HEK293 (cell line): ENCODE results near the gene SLC19A1.

ENCODE experiments used
- CTCF ChIA-PET: fragments of 350-600 bp; formaldehyde crosslinking; extraction: SDS; loops from one replicate; lab custom pipeline; 2021; ENCODE audit warnings: antibody characterized with exemption; lab: Yijun Ruan, JAX
- POLR2A ChIA-PET: fragments of 300-600 bp; formaldehyde crosslinking; extraction: SDS; loops from one replicate; lab custom pipeline; 2020; ENCODE audit warnings: antibody characterized with exemption, inconsistent platforms; lab: Yijun Ruan, JAX
- H3K27ac ChIP-seq: fragments of 200-500 bp; sonication (Bioruptor generic); 2 replicates; pipeline ENCODE4 v1.5.1; 2014; ENCODE audit warnings: low read depth, low read length, control low read depth, inconsistent platforms; ENCODE audit errors: extremely low read depth
- H3K36me3 ChIP-seq, 2 experiments: fragments of 200-500 bp in 1 of 2; sonication (Bioruptor generic) in 1 of 2; 1 replicate in 1 of 2; 2 replicates in 1 of 2; pipeline ENCODE4 v1.5.1; 2014 to 2017; ENCODE audit warnings: inconsistent platforms in 2 of 2, low read length in 2 of 2; ENCODE audit not compliant: control insufficient read depth in 2 of 2, insufficient read depth in 1 of 2
- H3K4me1 ChIP-seq: fragments of 200-500 bp; sonication (Bioruptor generic); 2 replicates; pipeline ENCODE4 v1.5.1; 2014; ENCODE audit warnings: mild to moderate bottlenecking, low read length, inconsistent platforms; ENCODE audit not compliant: control insufficient read depth, insufficient read depth
- H3K4me3 ChIP-seq: 2 replicates; pipeline ENCODE4 v1.5.1; 2011; ENCODE audit warnings: low read depth, mild to moderate bottlenecking, control low read depth, low read length, moderate library complexity
- H3K9me3 ChIP-seq: fragments of 200-500 bp; sonication (Bioruptor generic); 2 replicates; pipeline ENCODE4 v1.5.1; 2014; ENCODE audit warnings: low read depth, low read length, inconsistent platforms; ENCODE audit not compliant: control insufficient read depth, insufficient read depth
- GFI1B ChIP-seq: fragments of 450-650 bp; formaldehyde crosslinking; IDR thresholded peaks from 2 replicates; pipeline ENCODE4 v1.5.1; 2016; ENCODE audit warnings: missing biosample characterization, missing genetic modification characterization
- KLF16 ChIP-seq: fragments of 450-650 bp; formaldehyde crosslinking; IDR thresholded peaks from 2 replicates; pipeline ENCODE4 v1.5.1; 2017; ENCODE audit warnings: missing biosample characterization, missing genetic modification characterization
- RBAK ChIP-seq: fragments of 450-650 bp; formaldehyde crosslinking; IDR thresholded peaks from 2 replicates; pipeline ENCODE4 v1.5.1; 2016; ENCODE audit warnings: missing biosample characterization, missing genetic modification characterization
- REPIN1 ChIP-seq: fragments of 450-650 bp; formaldehyde crosslinking; IDR thresholded peaks from 2 replicates; pipeline ENCODE4 v1.5.1; 2017; ENCODE audit warnings: missing biosample characterization, missing genetic modification characterization, low read depth
- TCF7L2 ChIP-seq: IDR thresholded peaks from 2 replicates; pipeline ENCODE4 v1.6.1; 2011; ENCODE audit warnings: low read depth, mild to moderate bottlenecking, inconsistent platforms, low read length, moderate library complexity, borderline replicate concordance
- ZBTB7A ChIP-seq: fragments of 450-650 bp; formaldehyde crosslinking; IDR thresholded peaks from 2 replicates; pipeline ENCODE4 v1.5.1; 2016; ENCODE audit warnings: low read depth, missing biosample characterization, missing genetic modification characterization
- ZFP3 ChIP-seq: fragments of 450-650 bp; formaldehyde crosslinking; IDR thresholded peaks from 2 replicates; pipeline ENCODE4 v1.5.1; 2016; ENCODE audit warnings: low read depth, missing biosample characterization, missing genetic modification characterization
- ZFP37 ChIP-seq: fragments of 450-650 bp; formaldehyde crosslinking; IDR thresholded peaks from 2 replicates; pipeline ENCODE4 v1.5.1; 2016; ENCODE audit warnings: missing biosample characterization, missing genetic modification characterization
- ZIC2 ChIP-seq: fragments of 450-650 bp; formaldehyde crosslinking; IDR thresholded peaks from 2 replicates; pipeline ENCODE4 v1.5.1; 2016; ENCODE audit warnings: missing biosample characterization, missing genetic modification characterization
- ZNF121 ChIP-seq: fragments of 450-650 bp; formaldehyde crosslinking; IDR thresholded peaks from 2 replicates; pipeline ENCODE4 v1.5.1; 2016; ENCODE audit warnings: missing biosample characterization, missing genetic modification characterization
- ZNF155 ChIP-seq: fragments of 450-650 bp; formaldehyde crosslinking; IDR thresholded peaks from 2 replicates; pipeline ENCODE4 v1.5.1; 2016; ENCODE audit warnings: missing biosample characterization, missing genetic modification characterization
- ZNF16 ChIP-seq: fragments of 450-650 bp; formaldehyde crosslinking; IDR thresholded peaks from 2 replicates; pipeline ENCODE4 v1.5.1; 2016; ENCODE audit warnings: low read depth, missing biosample characterization, missing genetic modification characterization
- ZNF221 ChIP-seq: fragments of 450-650 bp; formaldehyde crosslinking; IDR thresholded peaks from 2 replicates; pipeline ENCODE4 v1.5.1; 2017; ENCODE audit warnings: missing biosample characterization, missing genetic modification characterization, borderline replicate concordance
- ZNF248 ChIP-seq: fragments of 450-650 bp; formaldehyde crosslinking; IDR thresholded peaks from 2 replicates; pipeline ENCODE4 v1.5.1; 2017; ENCODE audit warnings: missing biosample characterization, missing genetic modification characterization
- ZNF335 ChIP-seq: fragments of 450-650 bp; formaldehyde crosslinking; conservative IDR thresholded peaks from 2 replicates; pipeline ENCODE4 v1.5.1; 2016; ENCODE audit warnings: missing biosample characterization, missing genetic modification characterization
- ZNF366 ChIP-seq: fragments of 450-650 bp; formaldehyde crosslinking; conservative IDR thresholded peaks from 2 replicates; pipeline ENCODE4 v1.5.1; 2016; ENCODE audit warnings: missing biosample characterization, missing genetic modification characterization
- ZNF404 ChIP-seq: fragments of 450-650 bp; formaldehyde crosslinking; IDR thresholded peaks from 2 replicates; pipeline ENCODE4 v1.5.1; 2017; ENCODE audit warnings: missing biosample characterization, missing genetic modification characterization
- ZNF510 ChIP-seq: fragments of 450-650 bp; formaldehyde crosslinking; IDR thresholded peaks from 2 replicates; pipeline ENCODE4 v1.5.1; 2018; ENCODE audit warnings: mild to moderate bottlenecking, missing genetic modification characterization, missing biosample characterization; ENCODE audit not compliant: insufficient replicate concordance
- ZNF530 ChIP-seq: fragments of 450-650 bp; formaldehyde crosslinking; IDR thresholded peaks from 2 replicates; pipeline ENCODE4 v1.5.1; 2016; ENCODE audit warnings: low read depth, missing biosample characterization, missing genetic modification characterization
- ZNF585B ChIP-seq: fragments of 450-650 bp; formaldehyde crosslinking; IDR thresholded peaks from 2 replicates; pipeline ENCODE4 v1.5.1; 2016; ENCODE audit warnings: missing biosample characterization, missing genetic modification characterization
- ZNF658 ChIP-seq: fragments of 450-650 bp; formaldehyde crosslinking; IDR thresholded peaks from 2 replicates; pipeline ENCODE4; 2016; ENCODE audit warnings: missing biosample characterization, missing genetic modification characterization
- ZNF677 ChIP-seq: fragments of 450-650 bp; IDR thresholded peaks from 2 replicates; pipeline ENCODE4 v1.5.0; 2018; ENCODE audit warnings: missing biosample characterization, mild to moderate bottlenecking, missing genetic modification characterization, moderate library complexity
- TF ChIP-seq, protein P1 (sequence below): fragments of 450-650 bp; formaldehyde crosslinking; IDR thresholded peaks from 2 replicates; pipeline ENCODE4 v1.5.1; 2016; ENCODE audit warnings: missing biosample characterization, missing genetic modification characterization, borderline replicate concordance

The SLC19A1 gene

DNA sequence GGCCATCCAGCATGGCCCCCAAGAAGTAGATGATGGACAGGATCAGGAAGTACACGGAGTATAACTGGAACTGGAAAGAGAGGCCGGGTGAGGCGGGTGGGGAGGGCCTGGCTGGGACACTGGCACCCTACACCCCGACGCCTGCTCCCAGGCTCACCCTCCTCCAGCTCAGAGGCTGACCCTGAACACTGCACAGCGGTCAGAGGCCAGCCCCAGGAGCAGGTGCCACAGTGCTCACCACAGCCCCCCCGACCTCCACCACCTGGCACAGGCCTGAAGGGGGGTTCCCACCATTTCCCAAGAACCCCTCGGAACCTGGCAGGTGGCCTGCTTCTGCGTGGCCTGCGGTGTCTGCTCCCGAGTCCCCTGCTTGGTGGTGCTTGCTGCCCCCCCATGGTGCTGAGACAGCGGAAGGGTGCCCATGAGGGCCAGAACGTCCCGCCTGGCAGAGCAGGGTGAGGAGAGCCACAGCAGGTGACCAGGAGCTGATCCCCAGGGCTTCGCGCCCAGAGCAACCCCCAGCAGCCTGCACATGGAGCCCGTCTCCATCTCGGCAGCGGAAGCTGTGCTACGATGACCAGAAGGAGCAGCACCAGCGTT lies 26.1 kb downstream of the SLC19A1 start:
- Histone ChIP-seq H3K4me1 (no peaks in the 10 kb centered on the region), H3K27ac (no peak overlapping the region), H3K9me3 (no peaks in the 10 kb centered on the region), H3K36me3 (peaks cover 21 to 65% of the 10 kb centered on the region in 2 experiments), H3K4me3 (no peak overlapping the region)
- POLR2A ChIA-PET: no interaction called here
- TF ChIP-seq ZNF121 (tag by site-specific recombination) (no peak), ZNF510 (tag by site-specific recombination) (no peak), ZIC2 (tag by site-specific recombination) (peak; percentile 18), GFI1B (tag by site-specific recombination) (no peak)
- CTCF ChIA-PET: no interaction called here

GRCh38 chr21:45515241-45516061 lies 26.8 kb downstream of the SLC19A1 start:
- H3K36me3 ChIP-seq: peaks cover 16 to 60% of the 10 kb centered on the region in 2 experiments
- no peak overlapping the region for H3K4me3 ChIP-seq
- POLR2A ChIA-PET: no interaction called here
- no peaks in the 10 kb centered on the region for H3K4me1 ChIP-seq
- CTCF ChIA-PET: no interaction called here
- TF ChIP-seq ZNF221 (no peak), ZNF155 (tag by site-specific recombination) (no peak), ZNF335 (no peak), ZBTB7A (tag by site-specific recombination) (no peak), REPIN1 (tag by site-specific recombination) (no peak), KLF16 (tag by site-specific recombination) (no peak), ZNF677 (no peak), ZNF585B (tag by site-specific recombination) (no peak), ZNF658 (tag by site-specific recombination) (no peak), ZNF248 (tag by site-specific recombination) (no peak), ZFP3 (tag by site-specific recombination) (no peak), ZNF366 (tag by site-specific recombination) (no peak), RBAK (no peak), ZNF530 (tag by site-specific recombination) (no peak), TCF7L2 (no peak), ZNF16 (no peak), ZFP37 (no peak), ZNF404 (no peak), ZNF510 (tag by site-specific recombination) (no peak)
- TF ChIP-seq, protein P1, sequence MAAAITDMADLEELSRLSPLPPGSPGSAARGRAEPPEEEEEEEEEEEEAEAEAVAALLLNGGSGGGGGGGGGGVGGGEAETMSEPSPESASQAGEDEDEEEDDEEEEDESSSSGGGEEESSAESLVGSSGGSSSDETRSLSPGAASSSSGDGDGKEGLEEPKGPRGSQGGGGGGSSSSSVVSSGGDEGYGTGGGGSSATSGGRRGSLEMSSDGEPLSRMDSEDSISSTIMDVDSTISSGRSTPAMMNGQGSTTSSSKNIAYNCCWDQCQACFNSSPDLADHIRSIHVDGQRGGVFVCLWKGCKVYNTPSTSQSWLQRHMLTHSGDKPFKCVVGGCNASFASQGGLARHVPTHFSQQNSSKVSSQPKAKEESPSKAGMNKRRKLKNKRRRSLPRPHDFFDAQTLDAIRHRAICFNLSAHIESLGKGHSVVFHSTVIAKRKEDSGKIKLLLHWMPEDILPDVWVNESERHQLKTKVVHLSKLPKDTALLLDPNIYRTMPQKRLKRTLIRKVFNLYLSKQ (tag by site-specific recombination): no peak
- TF ChIP-seq, all 188 proteins: peak for 0
- Histone ChIP-seq H3K27ac (no peak overlapping the region), H3K9me3 (no peaks in the 10 kb centered on the region)
